ENCODE measurements around the gene OR52N5. TPM values are rescaled to one million over a fixed set of nuclear protein-coding genes. Genes with fewer than 3 reads are reported as not detected.

The OR52N5 gene
- total RNA-seq, 1 donor from 2014 or later = not detected

- Mint-ChIP-seq H3K4me3 (ENCODE audit: unreplicated experiment) (no peak within 1 kb of the TSS), H3K4me1 (ENCODE audit: unreplicated experiment) (no peaks in the 10 kb centered on the region), H3K9me3 (ENCODE audit: unreplicated experiment) (no peaks in the 10 kb centered on the region), H3K27ac (ENCODE audit: unreplicated experiment) (no peak within 1 kb of the TSS), H3K36me3 (ENCODE audit: unreplicated experiment) (no peaks in the 10 kb centered on the region), H3K27me3 (ENCODE audit: unreplicated experiment) (peaks cover 19% of the 10 kb centered on the region)
- DNase-seq (ENCODE audit: extremely low spot score, unreplicated experiment) = no peak
- TF ChIP-seq CTCF (IDR thresholded peaks at IDR 0.05) = no peak
Measured at GRCh38 chr11:5791165-5791564, 8.0 kb upstream of the OR52N5 start, which contains the start of gene OR52N1. TSS of gene OR52N1 (minus strand) at chr11:5791265. CDS start at chr11:5788816, 2,449 bp downstream.

- Mint-ChIP-seq H3K9me3 (ENCODE audit: unreplicated experiment) (no peaks in the 10 kb centered on the region), H3K27ac (ENCODE audit: unreplicated experiment) (no peak overlapping the region), H3K4me3 (ENCODE audit: unreplicated experiment) (no peak overlapping the region), H3K27me3 (ENCODE audit: unreplicated experiment) (peaks cover 7% of the 10 kb centered on the region), H3K36me3 (ENCODE audit: unreplicated experiment) (no peaks in the 10 kb centered on the region), H3K4me1 (ENCODE audit: unreplicated experiment) (no peaks in the 10 kb centered on the region)
- no peak for TF ChIP-seq CTCF (IDR thresholded peaks at IDR 0.05)
- no peak for DNase-seq (ENCODE audit: extremely low spot score, unreplicated experiment)
Measured at GRCh38 chr11:5767056-5767455, 16.1 kb downstream of the OR52N5 start.

GRCh38 chr11:5753943-5754342 lies 29.2 kb downstream of the OR52N5 start, which contains the start of gene OR52N4:
TSS of gene OR52N4 (plus strand) at chr11:5754243. CDS start at chr11:5754741, 498 bp downstream.
- H3K4me3 Mint-ChIP-seq (ENCODE audit: unreplicated experiment) = no peak within 1 kb of the TSS
- no peak for TF ChIP-seq CTCF (IDR thresholded peaks at IDR 0.05)
- H3K27ac Mint-ChIP-seq (ENCODE audit: unreplicated experiment) = no peak within 1 kb of the TSS
- DNase-seq (ENCODE audit: extremely low spot score, unreplicated experiment) = no peak
- peaks cover 46% of the 10 kb centered on the region for H3K27me3 Mint-ChIP-seq (ENCODE audit: unreplicated experiment)
- H3K4me1 Mint-ChIP-seq (ENCODE audit: unreplicated experiment) = no peaks in the 10 kb centered on the region
- H3K36me3 Mint-ChIP-seq (ENCODE audit: unreplicated experiment) = no peaks in the 10 kb centered on the region
- no peaks in the 10 kb centered on the region for H3K9me3 Mint-ChIP-seq (ENCODE audit: unreplicated experiment)

DNA sequence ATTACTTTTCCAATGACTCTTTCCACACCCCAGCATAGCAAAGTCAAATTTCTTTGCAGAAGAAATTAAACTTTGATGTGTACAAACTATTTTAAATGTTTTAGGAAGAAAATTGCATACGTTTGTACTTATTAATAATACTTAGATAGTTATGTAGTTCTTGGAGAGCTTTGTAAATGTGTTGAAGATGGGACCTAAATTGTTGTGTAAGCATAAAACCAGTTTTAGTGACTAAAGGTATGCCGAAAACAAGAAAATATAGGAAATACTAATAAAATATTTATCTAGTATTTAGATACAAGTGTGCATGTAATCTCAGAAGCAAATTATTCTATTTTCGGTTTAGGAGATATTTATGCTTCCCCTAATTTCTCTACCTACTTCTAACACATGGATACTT lies 33.3 kb downstream of the OR52N5 start:
- H3K27ac Mint-ChIP-seq (ENCODE audit: unreplicated experiment) = no peak overlapping the region
- no peaks in the 10 kb centered on the region for H3K36me3 Mint-ChIP-seq (ENCODE audit: unreplicated experiment)
- no peaks in the 10 kb centered on the region for H3K9me3 Mint-ChIP-seq (ENCODE audit: unreplicated experiment)
- H3K4me3 Mint-ChIP-seq (ENCODE audit: unreplicated experiment) = no peak overlapping the region
- no peak for DNase-seq (ENCODE audit: extremely low spot score, unreplicated experiment)
- no peak for TF ChIP-seq CTCF (IDR thresholded peaks at IDR 0.05)
- H3K27me3 Mint-ChIP-seq (ENCODE audit: unreplicated experiment) = peaks cover 30% of the 10 kb centered on the region
- no peaks in the 10 kb centered on the region for H3K4me1 Mint-ChIP-seq (ENCODE audit: unreplicated experiment)

DNA sequence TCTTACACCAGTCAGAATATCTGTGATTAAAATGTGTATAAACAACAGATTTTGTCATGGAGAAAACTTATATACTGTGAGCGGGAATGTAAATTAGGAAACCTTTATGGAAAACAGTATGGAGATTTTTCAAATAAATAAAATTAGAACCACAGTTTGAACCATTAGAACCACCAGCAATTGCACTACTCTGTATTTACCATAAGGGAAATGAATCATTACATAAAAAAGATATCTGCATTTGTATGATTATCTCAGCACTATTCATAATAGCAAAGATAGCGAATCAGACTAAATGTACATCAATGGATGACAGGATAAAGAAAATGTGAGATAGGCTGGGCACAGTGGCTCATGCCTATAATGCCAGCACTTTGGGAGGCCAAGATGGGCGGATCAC lies 36.5 kb downstream of the OR52N5 start:
- no peak for DNase-seq (ENCODE audit: extremely low spot score, unreplicated experiment)
- no peaks in the 10 kb centered on the region for H3K4me1 Mint-ChIP-seq (ENCODE audit: unreplicated experiment)
- TF ChIP-seq CTCF (IDR thresholded peaks at IDR 0.05) = no peak
- peaks cover 47% of the 10 kb centered on the region for H3K27me3 Mint-ChIP-seq (ENCODE audit: unreplicated experiment)
- peaks cover 6% of the 10 kb centered on the region for H3K9me3 Mint-ChIP-seq (ENCODE audit: unreplicated experiment)
- H3K36me3 Mint-ChIP-seq (ENCODE audit: unreplicated experiment) = peaks cover 2% of the 10 kb centered on the region
- no peak overlapping the region for H3K27ac Mint-ChIP-seq (ENCODE audit: unreplicated experiment)
- H3K4me3 Mint-ChIP-seq (ENCODE audit: unreplicated experiment) = no peak overlapping the region

Measured in osteocyte (in vitro differentiated cells).